COLO829 (cell line): ENCODE results near the gene CACNA1S.
A peak's percentile ranks its signal among the peaks of the same experiment; 100 is the strongest.

ENCODE experiments used
- DNase-seq: peaks from one replicate; pipeline ENCODE4 v3.0.0; 2012; ENCODE audit warnings: low spot score

The CACNA1S gene

DNA sequence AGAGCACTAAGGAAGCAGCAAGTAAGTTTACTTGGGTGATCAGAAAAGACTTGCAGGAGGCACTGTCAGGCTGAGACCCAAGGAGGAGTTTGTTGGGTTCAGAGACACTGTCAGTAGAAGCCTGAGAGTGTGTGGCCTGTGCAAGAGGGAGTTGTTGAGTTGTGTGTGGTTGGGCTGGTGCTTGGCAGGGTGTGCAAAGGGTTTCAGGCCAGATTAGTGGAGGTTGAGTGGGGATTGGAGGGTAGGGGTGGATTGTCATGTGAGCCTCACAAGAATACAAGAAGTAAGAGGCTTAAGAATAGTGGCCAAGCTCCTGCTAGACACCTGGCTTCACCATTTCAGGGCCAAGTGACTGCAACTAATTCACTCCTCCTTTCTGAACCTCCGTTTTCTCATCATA lies 79.8 kb downstream of the CACNA1S start:
- DNase-seq: no peak

DNA sequence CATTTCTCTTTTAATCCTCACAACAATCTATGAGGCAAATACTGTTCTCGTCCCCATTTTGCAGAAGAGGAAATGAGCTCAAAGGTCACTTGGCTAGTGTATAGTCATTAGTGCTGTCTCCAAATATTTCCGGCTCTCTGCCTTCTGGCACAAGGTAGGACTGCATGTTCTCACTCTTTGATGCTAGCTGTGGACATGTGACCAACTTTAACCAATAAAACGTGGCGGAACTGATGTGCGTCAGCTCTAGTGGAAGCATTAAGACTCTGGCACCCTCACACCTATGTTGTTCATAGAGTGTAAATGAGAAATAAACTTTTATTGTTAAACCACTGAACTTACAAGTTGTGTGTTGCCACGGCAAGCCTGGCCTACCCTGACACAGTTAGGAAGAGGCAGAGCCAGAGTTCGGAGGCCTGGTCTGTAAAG lies 83.8 kb downstream of the CACNA1S start:
- no peak for DNase-seq

- no peak for DNase-seq
Measured at GRCh38 chr1:201026836-201027235, 85.4 kb downstream of the CACNA1S start.

DNA sequence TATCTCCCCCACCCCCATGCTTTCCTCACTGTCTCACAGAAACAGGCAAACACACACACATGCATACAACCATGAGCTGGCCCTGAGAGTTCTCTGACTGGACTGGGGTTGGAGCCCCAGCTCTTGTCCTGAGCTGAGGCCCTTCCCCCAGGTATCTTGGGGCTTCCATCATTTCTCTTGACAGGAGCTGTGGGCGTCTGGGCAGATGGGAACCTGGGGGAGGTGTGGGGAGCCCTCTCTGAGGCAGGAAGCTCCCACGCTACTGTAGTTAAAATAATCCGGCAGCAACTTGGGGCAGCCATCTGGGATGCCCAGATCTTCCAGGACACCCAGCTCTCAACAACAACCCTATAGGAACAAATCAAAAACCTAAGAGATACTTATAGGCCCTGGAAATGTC lies 86.0 kb downstream of the CACNA1S start:
- DNase-seq: no peak

DNA sequence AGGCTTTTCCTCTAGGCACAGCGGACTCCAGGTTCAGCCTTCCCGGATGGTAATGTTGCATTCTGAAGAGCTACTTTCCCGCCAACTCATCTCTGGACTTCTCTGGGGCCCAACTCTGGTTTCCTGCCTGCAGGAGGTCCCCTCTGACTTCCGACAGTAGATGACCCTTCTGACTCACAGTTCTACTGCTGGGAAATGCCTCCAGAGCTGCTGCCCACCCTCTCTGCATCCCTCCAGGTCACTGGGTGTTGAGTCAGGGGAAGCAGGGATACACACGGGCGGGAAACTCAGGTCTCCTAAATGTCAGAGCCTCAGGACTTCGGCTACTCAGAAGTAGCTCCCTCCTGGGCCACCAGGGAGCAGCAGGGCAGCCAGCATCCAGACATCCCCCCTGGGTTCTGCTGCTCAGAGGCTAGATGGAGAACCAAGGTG lies 86.6 kb downstream of the CACNA1S start:
- DNase-seq: peak; percentile 23

- no peak for DNase-seq
Measured at GRCh38 chr1:201024625-201024998, 87.6 kb downstream of the CACNA1S start.

DNA sequence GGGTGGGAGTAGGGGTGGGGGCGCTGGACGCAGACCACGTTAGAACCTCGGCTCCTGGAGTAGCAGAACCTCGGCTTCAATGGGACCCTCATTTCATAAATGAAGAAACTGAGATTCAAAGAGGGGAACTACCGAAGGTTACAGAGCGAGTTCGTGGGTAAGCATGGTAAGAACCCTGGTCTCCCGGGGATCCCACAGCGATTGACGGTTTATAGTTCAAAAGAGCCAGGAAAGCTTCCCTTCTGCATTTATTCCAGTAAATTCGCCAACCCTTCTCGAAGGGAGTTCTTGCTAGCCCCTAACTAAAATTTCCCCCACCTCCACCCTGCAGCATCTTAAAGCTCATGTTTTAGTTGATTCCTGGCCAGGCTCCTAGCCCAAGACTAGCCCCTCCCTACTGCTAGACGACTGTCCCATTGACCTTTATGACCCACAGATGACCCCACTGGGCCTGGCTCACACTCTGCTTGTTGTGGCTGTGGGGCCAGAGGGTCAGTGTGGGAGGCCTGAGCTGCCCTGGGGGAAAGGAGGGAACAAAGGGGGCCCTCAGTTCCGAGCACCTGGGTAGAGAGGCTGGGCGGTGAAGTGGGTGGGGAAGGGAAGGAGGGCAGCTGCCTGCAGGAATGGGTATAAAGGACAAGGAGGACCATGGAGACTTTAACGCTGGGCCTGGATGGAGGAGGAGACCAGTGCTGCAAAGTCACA lies 88.2 kb downstream of the CACNA1S start:
- peak; percentile 65 for DNase-seq

DNA sequence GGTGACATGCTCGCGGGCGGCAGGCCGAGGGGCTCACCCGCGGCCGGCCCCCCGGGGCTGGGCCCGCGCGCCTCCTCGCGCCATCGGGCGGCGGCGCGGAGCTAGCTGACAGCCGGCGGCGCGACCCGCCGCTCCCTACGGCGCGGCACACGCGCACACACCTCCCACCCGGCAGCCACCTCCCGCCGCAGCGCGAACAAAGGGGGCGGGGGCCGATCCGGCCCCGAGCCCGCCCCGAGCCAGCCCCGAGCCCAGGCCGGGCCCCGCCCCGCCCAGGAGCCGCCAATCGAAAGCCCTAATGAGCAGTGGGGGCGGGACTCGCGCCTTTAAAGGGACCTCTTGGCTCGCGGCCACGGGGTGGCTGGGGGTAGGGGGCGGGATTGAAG lies 88.7 kb downstream of the CACNA1S start, which contains the start of gene KIF21B:
TSS of gene KIF21B (minus strand) at position 198 of the 386 bp plus-strand sequence. CDS start 331 bp downstream, outside the sequence.
- peak; percentile 83 for DNase-seq

DNA sequence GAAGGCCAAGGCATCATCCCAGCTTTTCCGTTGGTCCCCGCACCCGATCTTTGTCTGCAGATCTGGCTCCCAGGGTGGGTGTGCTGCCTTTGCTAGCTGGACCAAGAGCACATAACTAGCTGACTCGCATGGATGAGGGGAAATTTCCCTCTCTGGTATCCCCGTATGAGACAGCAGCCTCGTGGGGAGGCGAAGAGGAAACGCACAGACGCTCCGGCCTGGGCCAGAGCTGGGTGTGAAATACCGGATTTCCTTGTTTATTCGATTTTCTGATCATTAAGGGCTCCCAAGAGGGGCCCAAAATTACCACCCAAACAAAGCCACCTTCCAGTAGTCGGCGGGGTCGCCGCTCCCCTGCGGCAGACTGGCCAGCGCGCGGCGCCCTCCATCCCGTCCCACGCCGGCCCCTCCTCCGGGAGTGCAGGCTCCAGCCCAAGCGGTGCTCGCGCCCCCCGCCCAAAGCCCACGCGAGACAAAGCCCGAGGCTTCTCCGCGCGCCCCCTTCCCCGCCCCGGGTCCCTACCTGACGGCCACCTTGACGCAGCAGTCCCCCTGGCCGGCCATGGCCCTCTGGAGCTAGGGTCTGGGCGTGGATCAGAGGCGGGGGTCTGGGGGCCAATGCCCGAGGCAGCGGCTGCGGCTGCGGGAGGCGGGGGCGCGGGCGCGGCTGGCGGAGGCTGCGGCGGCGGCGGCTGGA lies 89.3 kb downstream of the CACNA1S start:
- no peak for DNase-seq

DNA sequence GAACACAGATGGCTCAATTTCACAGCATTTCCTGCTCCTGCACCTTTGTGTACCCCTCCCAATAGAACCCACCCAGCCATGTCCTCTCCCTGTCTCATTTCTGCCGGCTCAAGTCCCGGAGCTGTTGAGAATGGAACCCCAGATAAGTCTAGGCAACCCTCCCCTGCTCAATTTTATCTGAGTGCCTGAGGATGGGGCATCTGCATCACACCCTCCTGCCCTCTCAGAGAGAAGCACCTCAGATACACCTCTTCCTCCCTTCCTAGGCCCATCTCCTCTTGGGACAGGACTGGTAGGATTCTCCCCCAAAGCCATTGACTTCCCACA lies 89.8 kb downstream of the CACNA1S start:
- no peak for DNase-seq

DNA sequence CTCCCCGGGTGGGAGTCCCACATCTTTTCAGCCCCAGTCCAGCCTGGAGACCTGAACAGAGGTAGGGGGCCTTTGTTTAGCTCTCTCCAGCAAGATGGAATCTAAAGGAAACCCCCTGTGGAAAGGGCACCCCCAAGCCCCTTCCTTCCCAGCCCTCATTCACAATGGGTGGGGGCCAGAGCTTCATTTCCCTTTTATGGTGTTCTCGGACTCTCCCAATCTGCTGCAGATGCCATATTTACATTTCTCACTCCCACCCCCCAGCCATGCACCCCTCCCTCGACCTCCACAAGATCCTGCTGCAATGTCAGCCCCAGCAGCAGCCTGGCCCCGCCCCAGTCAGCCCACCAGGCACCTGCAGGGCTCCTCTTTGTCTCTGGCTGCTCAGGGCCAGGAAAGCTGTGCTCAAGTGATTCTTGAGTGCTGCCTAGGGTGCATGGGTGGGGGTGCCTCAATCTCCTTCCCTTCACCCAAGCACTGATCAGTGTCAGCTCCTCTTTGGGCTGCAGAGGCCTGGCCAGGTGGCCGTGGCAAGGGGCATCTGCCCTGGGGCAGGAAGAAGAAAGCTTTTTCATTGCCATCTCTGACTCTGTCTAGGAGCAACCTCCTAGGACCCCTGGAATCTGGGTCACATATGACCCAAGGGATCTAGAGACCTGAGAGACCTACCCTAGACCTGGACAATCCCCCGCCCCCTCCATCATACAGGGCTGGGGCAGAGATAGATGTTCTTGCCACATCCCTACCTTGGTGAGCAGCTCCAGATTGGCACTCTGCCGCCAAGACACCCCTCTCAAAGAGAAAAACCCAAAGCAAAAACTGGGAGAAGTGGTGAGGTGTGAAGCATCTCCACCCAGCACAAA lies 90.4 kb downstream of the CACNA1S start:
- no peak for DNase-seq

DNA sequence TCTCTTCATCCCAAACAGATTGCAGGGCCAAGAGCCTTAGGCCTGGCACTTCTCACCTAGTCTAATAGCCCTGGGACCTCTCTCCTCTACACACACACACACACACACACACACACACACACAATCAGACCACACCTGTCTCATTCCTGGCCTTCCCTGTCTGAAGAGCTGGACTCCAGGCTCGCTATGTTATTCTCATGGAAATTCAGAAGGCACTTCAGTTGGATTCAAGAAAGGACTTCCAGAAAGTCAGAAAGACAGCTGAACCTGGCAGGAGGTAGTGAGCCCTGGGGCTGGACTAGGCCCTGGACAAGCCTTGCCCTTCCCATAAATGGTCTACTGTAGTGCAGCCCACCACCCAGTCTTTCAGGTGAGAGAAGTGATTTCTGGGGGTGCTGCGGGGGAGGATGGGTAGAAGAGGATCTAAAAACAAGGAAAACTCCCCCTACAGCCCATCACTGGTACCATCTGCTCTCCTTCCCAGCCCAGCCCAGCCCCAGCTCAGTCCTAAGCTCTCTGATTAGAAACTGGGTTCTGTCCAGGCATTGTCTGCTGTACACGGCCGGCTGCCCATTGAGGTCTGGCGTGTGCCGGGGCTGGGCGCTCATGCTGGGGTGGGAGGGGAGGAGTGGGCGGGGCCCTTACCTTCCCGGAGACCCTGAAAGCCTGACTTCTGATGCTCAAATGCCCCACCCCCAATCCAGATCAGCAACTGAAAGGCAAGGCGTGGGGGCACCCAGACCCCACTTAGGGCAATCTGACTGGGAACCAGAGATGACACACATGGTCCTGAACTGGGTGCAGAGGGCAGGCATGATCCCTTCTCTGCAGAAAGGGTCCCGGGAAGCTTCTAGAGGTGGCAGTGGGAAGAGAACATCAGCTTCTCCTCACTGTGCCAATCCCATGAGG lies 91.3 kb downstream of the CACNA1S start:
- DNase-seq: peak; percentile 24

GRCh38 chr1:201020040-201020591 lies 92.1 kb downstream of the CACNA1S start:
- no peak for DNase-seq

DNA sequence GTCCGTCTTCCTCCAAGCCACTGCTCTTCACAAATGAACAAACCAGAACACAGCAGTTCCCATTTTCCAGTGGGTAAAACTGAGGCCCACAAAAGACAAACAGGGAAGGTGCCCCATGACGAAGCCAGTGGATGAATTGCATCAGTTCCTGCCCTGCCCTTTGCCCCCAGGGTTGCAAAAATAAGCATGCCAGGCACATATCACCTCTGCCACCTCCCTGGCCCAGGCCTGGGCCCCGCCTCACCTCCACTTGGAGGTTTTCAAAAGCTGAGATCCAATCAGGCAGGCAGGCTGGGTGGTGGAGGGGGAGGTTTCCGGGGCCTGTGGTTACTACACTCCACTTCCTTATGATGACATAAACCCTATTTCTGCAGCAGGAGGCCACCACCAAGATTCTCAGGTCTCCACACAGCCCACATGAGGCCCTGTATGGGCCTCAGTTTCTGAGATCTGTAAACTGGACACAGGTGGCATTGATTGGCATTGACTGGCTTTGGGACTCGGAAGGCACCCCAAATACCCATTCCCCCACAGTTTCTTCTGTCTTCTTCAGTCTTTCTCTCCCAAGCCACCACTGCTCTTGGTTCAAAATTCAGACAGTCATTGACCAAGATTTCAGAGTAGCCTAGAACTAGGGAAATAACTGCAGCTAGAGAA lies 92.8 kb downstream of the CACNA1S start:
- no peak for DNase-seq

- no peak for DNase-seq
Measured at GRCh38 chr1:201017828-201018163, 94.4 kb downstream of the CACNA1S start.

- no peak for DNase-seq
Measured at GRCh38 chr1:201016943-201017827, 95.0 kb downstream of the CACNA1S start.

DNA sequence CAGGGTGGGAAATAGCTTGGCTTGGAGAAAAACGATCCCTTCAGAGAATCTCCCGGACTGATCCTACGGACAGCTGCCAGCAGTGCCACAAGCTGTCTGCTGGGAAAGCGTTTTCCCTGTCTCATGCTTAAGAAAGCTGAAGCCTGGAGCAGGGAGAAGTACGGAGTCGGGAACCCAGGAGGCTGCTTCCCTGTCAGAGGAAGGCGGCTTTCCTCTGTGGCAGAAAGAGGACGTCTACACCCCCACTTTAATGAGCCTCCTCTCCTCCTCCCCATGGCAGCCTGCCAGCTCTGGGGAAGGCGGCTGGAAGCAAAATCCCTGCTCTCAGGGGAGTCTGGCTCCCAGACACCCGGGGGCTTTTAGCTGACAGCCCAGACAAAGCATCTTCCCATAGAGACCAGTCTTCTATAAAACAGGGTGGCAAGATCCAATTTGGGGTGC lies 96.0 kb downstream of the CACNA1S start:
- DNase-seq: no peak

DNA sequence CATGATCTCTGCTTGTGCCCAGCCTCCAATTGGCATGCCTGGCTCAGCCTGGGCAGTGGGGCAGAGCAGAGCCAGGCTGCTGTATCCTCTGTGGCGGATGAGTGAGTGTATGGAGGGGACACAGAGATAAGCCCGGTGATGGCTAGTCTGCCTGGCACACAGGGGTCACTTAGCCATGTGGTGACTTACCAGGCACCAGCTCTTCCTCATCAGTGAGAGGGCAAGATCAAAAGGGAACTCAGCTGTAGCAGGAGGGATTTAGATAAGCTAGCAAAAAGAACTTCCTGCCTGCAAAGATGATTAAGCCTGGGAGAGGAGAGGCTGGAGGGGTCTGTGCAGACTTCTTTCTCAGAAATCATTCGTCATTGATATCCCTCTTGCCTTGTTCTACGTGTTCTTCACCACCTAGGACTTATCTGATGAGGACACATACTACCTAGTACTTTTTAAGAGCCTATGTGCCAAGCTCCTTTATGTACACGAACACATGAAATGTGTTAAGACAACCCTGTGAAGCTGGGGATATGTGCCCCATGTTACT lies 96.6 kb downstream of the CACNA1S start:
- no peak for DNase-seq

DNA sequence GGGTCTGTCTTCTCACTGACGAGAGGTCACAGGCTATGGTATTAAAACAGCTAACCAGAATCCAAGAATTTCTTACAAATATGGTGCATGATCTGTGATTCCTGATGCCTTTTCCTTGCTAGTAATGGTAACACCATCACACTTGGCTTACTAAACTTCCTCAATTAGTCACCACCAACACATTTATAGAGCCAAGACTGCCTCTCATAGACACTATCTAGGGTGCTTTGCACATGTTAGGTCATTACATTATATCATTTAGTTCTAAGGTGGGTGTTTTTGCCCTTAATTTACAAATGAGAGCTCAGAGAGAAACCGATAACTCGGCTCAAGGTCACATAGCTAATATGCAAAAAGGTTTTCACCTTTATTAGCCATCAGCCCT lies 97.4 kb downstream of the CACNA1S start:
- no peak for DNase-seq
